ENCODE data around the gene CACNA1A. TPM values are rescaled to one million over a fixed set of nuclear protein-coding genes. Genes with fewer than 3 reads are reported as not detected.
A peak's percentile ranks its signal among the peaks of the same experiment; 100 is the strongest.

The CACNA1A gene
- total and polyA plus RNA-seq, 3 donors from 2014 or later = 9.7 to 22.5 (median 21.8) TPM

GRCh38 chr19:13240312-13241022 lies 265.8 kb downstream of the CACNA1A start:
- no peak for TF ChIP-seq POLR2A (IDR thresholded peaks at IDR 0.05)
- no peak for TF ChIP-seq CTCF (IDR thresholded peaks at IDR 0.05)
- WGBS, 2 donors = 61 to 65% methylated on average over 9 of the region's 9 CpGs
- no peaks in the 10 kb centered on the region for H3K27me3 ChIP-seq
- no peak overlapping the region for H3K4me3 ChIP-seq
- no peak for DNase-seq
- H3K27ac ChIP-seq = no peak overlapping the region
- no peaks in the 10 kb centered on the region for H3K4me1 ChIP-seq
- H3K9me3 ChIP-seq = no peaks in the 10 kb centered on the region
- no peaks in the 10 kb centered on the region for H3K36me3 ChIP-seq (ENCODE audit: low read depth, missing control alignments)
- intact Hi-C loops (cut with DNase I; ENCODE audit: low total_unique reads) = no loop called here

GRCh38 chr19:13238891-13239534 lies 267.3 kb downstream of the CACNA1A start:
- Histone ChIP-seq H3K4me3 (no peak overlapping the region), H3K9me3 (no peaks in the 10 kb centered on the region), H3K4me1 (no peaks in the 10 kb centered on the region), H3K27me3 (no peaks in the 10 kb centered on the region), H3K36me3 (ENCODE audit: low read depth, missing control alignments) (no peaks in the 10 kb centered on the region), H3K27ac (no peak overlapping the region)
- 85 to 88% methylated on average over 13 of the region's 13 CpGs for WGBS, 2 donors
- no peak for DNase-seq
- intact Hi-C loops (cut with DNase I; ENCODE audit: low total_unique reads) = no loop called here
- TF ChIP-seq POLR2A (IDR thresholded peaks at IDR 0.05) = no peak
- no peak for TF ChIP-seq CTCF (IDR thresholded peaks at IDR 0.05)

- H3K4me1 ChIP-seq = no peaks in the 10 kb centered on the region
- peak overlapping the region in 1 of 2 donors; percentile 38 for H3K4me3 ChIP-seq
- DNase-seq = peak; percentile 52
- intact Hi-C loops (cut with DNase I; ENCODE audit: low total_unique reads) = no loop called here
- no peak overlapping the region for H3K27ac ChIP-seq
- WGBS, 2 donors = 9 to 31% methylated on average over 12 to 13 of the region's 13 CpGs
- TF ChIP-seq CTCF (IDR thresholded peaks at IDR 0.05) = peak in 1 of 3 experiments; percentile 40
- no peak for TF ChIP-seq POLR2A (IDR thresholded peaks at IDR 0.05)
- no peaks in the 10 kb centered on the region for H3K9me3 ChIP-seq
- no peaks in the 10 kb centered on the region for H3K27me3 ChIP-seq
- no peaks in the 10 kb centered on the region for H3K36me3 ChIP-seq (ENCODE audit: low read depth, missing control alignments)
Observed at GRCh38 chr19:13234518-13234917, 271.8 kb downstream of the CACNA1A start.

- Histone ChIP-seq H3K9me3 (no peaks in the 10 kb centered on the region), H3K4me1 (no peaks in the 10 kb centered on the region), H3K27ac (no peak overlapping the region), H3K27me3 (no peaks in the 10 kb centered on the region), H3K4me3 (no peak overlapping the region), H3K36me3 (ENCODE audit: low read depth, missing control alignments) (no peaks in the 10 kb centered on the region)
- 39% methylated on average over 9 of the region's 9 CpGs for WGBS, 2 donors
- intact Hi-C loops (cut with DNase I; ENCODE audit: low total_unique reads) = no loop called here
- no peak for DNase-seq
- TF ChIP-seq POLR2A (IDR thresholded peaks at IDR 0.05) = no peak
- TF ChIP-seq CTCF (IDR thresholded peaks at IDR 0.05) = no peak
Observed at GRCh38 chr19:13231663-13232062, 274.6 kb downstream of the CACNA1A start.
